Endothelial cell of umbilical vein (primary cell): ENCODE data around the gene PHEX. TPM values are rescaled to one million over a fixed set of nuclear protein-coding genes. Genes with fewer than 3 reads are reported as not detected.

ENCODE experiments used
- BruUV-seq: library from RNA; stranded (reverse); fragments of 400-500 nt; replicated peaks from 2 replicates; lab custom pipeline; 2021; lab: Mats Ljungman, UMichigan
- CTCF ChIA-PET: fragments of 300-600, 350-600 bp; sonication (Branson Sonifier 250); formaldehyde crosslinking; loops from one replicate; lab custom pipeline; 2021; ENCODE audit warnings: antibody characterized with exemption, inconsistent platforms; lab: Charles Lee
- POLR2A ChIA-PET: fragments of 300-600, 350-600 bp; sonication (Branson Sonifier 250); formaldehyde crosslinking; loops from one replicate; lab custom pipeline; 2021; ENCODE audit warnings: antibody characterized with exemption, inconsistent platforms; lab: Charles Lee
- DNase-seq: peaks from one replicate; pipeline ENCODE4 v3.0.0-alpha.2; 2011; ENCODE audit warnings: low read depth, low spot score
- FAIRE-seq: peaks from 2 replicates; lab custom pipeline; 2011; peaks lifted over from hg19 to GRCh38; lab: Jason Lieb, UNC
- H2AFZ ChIP-seq: 2 replicates; pipeline ENCODE4 v1.6.0; 2012; ENCODE audit warnings: low read depth, low read length, control low read depth, inconsistent platforms
- H3K27ac ChIP-seq: 2 replicates; pipeline ENCODE4 v1.5.1; 2011; ENCODE audit warnings: low read depth, mild to moderate bottlenecking, control low read depth, low read length, moderate library complexity; ENCODE audit not compliant: insufficient read depth
- H3K27me3 ChIP-seq, 2 experiments: 2 replicates each; pipeline versions ENCODE4 v1.6.0 to v1.6.1; 2011; ENCODE audit warnings: low read length in 2 of 2, mixed read lengths in 1 of 2; ENCODE audit not compliant: control insufficient read depth in 2 of 2, insufficient read depth in 2 of 2
- H3K36me3 ChIP-seq, 2 experiments: 2 replicates in 1 of 2; 3 replicates in 1 of 2; pipeline ENCODE4 v1.5.1; 2011; ENCODE audit warnings: low read length in 2 of 2, mild to moderate bottlenecking in 1 of 2, moderate library complexity in 1 of 2; ENCODE audit not compliant: control insufficient read depth in 2 of 2, insufficient read depth in 2 of 2; ENCODE audit errors: extremely low read depth in 1 of 2
- H3K4me1 ChIP-seq: 3 replicates; pipeline ENCODE4 v1.5.1; 2011; ENCODE audit warnings: mild to moderate bottlenecking, low read length; ENCODE audit not compliant: control insufficient read depth, insufficient read depth; ENCODE audit errors: extremely low read depth
- H3K4me2 ChIP-seq: 2 replicates; pipeline ENCODE4 v1.6.1; 2011; ENCODE audit warnings: low read length, control low read depth, mixed read lengths; ENCODE audit not compliant: insufficient read depth
- H3K4me3 ChIP-seq, 3 experiments: fragments of 200-600 bp in 1 of 3; sonication (generic), shearing (Covaris generic) in 1 of 3; replicated peaks in 1 of 3; 2 replicates each; pipeline ENCODE4 v1.5.1; 2011 to 2016; ENCODE audit warnings: control low read depth in 3 of 3, low read length in 3 of 3, mild to moderate bottlenecking in 2 of 3, inconsistent platforms in 1 of 3, low read depth in 1 of 3, moderate library complexity in 1 of 3; ENCODE audit not compliant: insufficient read depth in 1 of 3
- H3K79me2 ChIP-seq: 2 replicates; pipeline ENCODE4 v1.6.0; 2012; ENCODE audit warnings: low read length, inconsistent platforms; ENCODE audit not compliant: control insufficient read depth, insufficient read depth
- H3K9ac ChIP-seq: replicated peaks from 2 replicates; pipeline ENCODE3; 2011; ENCODE audit warnings: low read length, control low read depth; ENCODE audit not compliant: insufficient read depth; ENCODE audit errors: extremely low read depth
- H3K9me1 ChIP-seq: replicated peaks from 3 replicates; pipeline ENCODE4 v1.6.0; 2011; ENCODE audit warnings: mild to moderate bottlenecking, low read length; ENCODE audit not compliant: control insufficient read depth, insufficient read depth; ENCODE audit errors: extremely low read depth
- H3K9me3 ChIP-seq: replicated peaks from 2 replicates; pipeline ENCODE4 v1.5.1; 2012; ENCODE audit warnings: low read length, inconsistent platforms; ENCODE audit not compliant: control insufficient read depth, insufficient read depth
- H4K20me1 ChIP-seq: replicated peaks from 2 replicates; pipeline ENCODE3; 2011; ENCODE audit warnings: mild to moderate bottlenecking, low read length; ENCODE audit not compliant: control insufficient read depth, insufficient read depth; ENCODE audit errors: extremely low read depth
- EZH2 ChIP-seq: IDR thresholded peaks from 2 replicates; pipeline ENCODE4 v1.6.1; 2012; ENCODE audit warnings: borderline replicate concordance, low read depth, mild to moderate bottlenecking, moderate library complexity, low read length, inconsistent platforms; ENCODE audit not compliant: severe bottlenecking
- FOS ChIP-seq: IDR thresholded peaks from 2 replicates; pipeline ENCODE4 v1.6.1; 2011; ENCODE audit warnings: mild to moderate bottlenecking, low read length, moderate library complexity, borderline replicate concordance; ENCODE audit not compliant: insufficient read depth
- JUN ChIP-seq: IDR thresholded peaks from 2 replicates; pipeline ENCODE4 v1.6.1; 2011; ENCODE audit warnings: borderline replicate concordance, low read depth; ENCODE audit not compliant: insufficient read length, insufficient read depth
- MYC ChIP-seq: IDR thresholded peaks from one replicate; pipeline ENCODE4 v1.6.1; 2011; ENCODE audit warnings: mild to moderate bottlenecking, low read depth, low read length
- POLR2A ChIP-seq: IDR thresholded peaks from 2 replicates; pipeline ENCODE4 v1.6.1; 2012; ENCODE audit warnings: low read depth, mild to moderate bottlenecking, control low read depth, low read length
- POLR2AphosphoS5 ChIP-seq: IDR thresholded peaks from 2 replicates; pipeline ENCODE4 v1.6.1; 2012; ENCODE audit warnings: low read depth, mild to moderate bottlenecking, control low read depth, low read length, moderate library complexity; ENCODE audit not compliant: insufficient read depth
- dilution Hi-C: fragments of 300-500 bp; cut with MboI; formaldehyde crosslinking; loops from one replicate; pipeline ENCODE4 v1.15.0; 2019; ENCODE audit warnings: low sequenced_read_pairs; ENCODE audit not compliant: extremely low pct_ligation_motif_present
- intact Hi-C: fragments of 100-400 bp; cut with micrococcal nuclease; formaldehyde crosslinking; loops from one replicate; pipeline ENCODE4 v1.10.0; 2022
- polyA plus RNA-seq, 4 experiments: library from polyadenylated mRNA; depleted of rRNA in 3 of 4; stranded (reverse) in 3 of 4; unstranded in 1 of 4; fragments of >200 nt; gene quantifications; 2 replicates each; pipeline versions ENCODE4 v1.2.1 to v1.2.3, GENCODE V29; 2011 to 2012; ENCODE audit warnings: missing spikeins in 1 of 4
- total RNA-seq: library from RNA; stranded (reverse); gene quantifications from 2 replicates; pipeline ENCODE4 v1.2.3, GENCODE V29; 2021
- TF ChIP-seq, protein P1 (sequence below), 2 donors: IDR thresholded peaks; 1 replicate in 1 of 2; 2 replicates in 1 of 2; pipeline ENCODE4 v1.5.1; 2011; ENCODE audit warnings: low read length in 2 of 2, mild to moderate bottlenecking in 2 of 2, moderate library complexity in 2 of 2, control low read depth in 1 of 2, inconsistent platforms in 1 of 2, low read depth in 1 of 2; ENCODE audit not compliant: insufficient read depth in 1 of 2; ENCODE audit errors: extremely low read depth in 1 of 2

The PHEX gene
- total and polyA plus RNA-seq, 2 donors (not counting 3 experiments of a cell fraction or from before 2014, with no cell fraction given), result 0.07 to 0.44 TPM

DNA sequence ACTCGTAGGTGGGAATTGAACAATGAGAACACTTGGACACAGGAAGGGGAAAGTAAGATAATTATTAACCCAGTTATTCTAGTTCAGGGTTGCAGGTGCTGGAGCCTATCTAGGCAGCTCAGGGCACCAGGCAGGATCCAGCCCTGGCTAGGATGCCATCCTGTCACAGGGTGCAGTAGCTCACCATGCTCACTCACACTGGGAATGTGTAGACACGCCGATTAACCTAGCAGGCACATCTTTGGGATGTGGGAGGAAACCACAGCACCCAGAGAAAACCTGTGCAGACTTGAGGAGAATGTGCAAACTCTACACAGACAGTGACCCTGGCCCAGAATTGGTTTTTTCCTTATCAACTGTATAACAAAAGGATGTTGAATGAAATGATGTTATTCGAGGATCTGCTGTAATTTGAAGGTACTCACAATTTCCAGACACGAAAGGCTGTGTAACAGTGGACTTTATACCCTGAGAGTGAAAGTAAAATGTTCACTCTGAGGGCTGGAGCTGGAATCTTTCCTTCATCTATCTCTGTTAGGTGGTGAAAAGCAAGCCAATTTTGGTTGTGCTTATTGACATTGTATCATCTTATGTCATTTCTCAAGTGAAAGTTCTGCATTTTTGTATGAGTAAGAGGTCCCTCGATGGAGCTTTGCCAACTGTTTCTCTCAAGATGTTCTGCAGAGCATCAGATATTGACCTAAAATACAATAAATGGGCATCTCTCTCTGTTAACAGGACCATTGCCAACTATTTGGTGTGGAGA is 78.8 kb downstream of the PHEX start:
- H2AFZ ChIP-seq, result no peak overlapping the region
- BruUV-seq, result no TSS peak
- ChIA-PET CTCF (no interaction called here), POLR2A (no interaction called here)
- intact Hi-C loops (no loop called here), dilution Hi-C loops (no loop called here)
- no peaks in the 10 kb centered on the region for H3K4me1 ChIP-seq
- no peak for TF ChIP-seq EZH2
- no peak for TF ChIP-seq JUN
- TF ChIP-seq MYC, result no peak
- TF ChIP-seq POLR2AphosphoS5, result no peak
- TF ChIP-seq POLR2A, result no peak
- no peaks in the 10 kb centered on the region for H3K79me2 ChIP-seq
- H3K27me3 ChIP-seq, result no peaks in the 10 kb centered on the region
- no peaks in the 10 kb centered on the region for H3K9me1 ChIP-seq
- H3K27ac ChIP-seq, result no peak overlapping the region
- H4K20me1 ChIP-seq, result no peaks in the 10 kb centered on the region
- H3K9ac ChIP-seq, result no peak overlapping the region
- H3K4me3 ChIP-seq, result no peak overlapping the region
- no peak for FAIRE-seq
- H3K9me3 ChIP-seq, result no peaks in the 10 kb centered on the region
- H3K36me3 ChIP-seq, result no peaks in the 10 kb centered on the region
- no peak for DNase-seq
- H3K4me2 ChIP-seq, result no peak overlapping the region

DNA sequence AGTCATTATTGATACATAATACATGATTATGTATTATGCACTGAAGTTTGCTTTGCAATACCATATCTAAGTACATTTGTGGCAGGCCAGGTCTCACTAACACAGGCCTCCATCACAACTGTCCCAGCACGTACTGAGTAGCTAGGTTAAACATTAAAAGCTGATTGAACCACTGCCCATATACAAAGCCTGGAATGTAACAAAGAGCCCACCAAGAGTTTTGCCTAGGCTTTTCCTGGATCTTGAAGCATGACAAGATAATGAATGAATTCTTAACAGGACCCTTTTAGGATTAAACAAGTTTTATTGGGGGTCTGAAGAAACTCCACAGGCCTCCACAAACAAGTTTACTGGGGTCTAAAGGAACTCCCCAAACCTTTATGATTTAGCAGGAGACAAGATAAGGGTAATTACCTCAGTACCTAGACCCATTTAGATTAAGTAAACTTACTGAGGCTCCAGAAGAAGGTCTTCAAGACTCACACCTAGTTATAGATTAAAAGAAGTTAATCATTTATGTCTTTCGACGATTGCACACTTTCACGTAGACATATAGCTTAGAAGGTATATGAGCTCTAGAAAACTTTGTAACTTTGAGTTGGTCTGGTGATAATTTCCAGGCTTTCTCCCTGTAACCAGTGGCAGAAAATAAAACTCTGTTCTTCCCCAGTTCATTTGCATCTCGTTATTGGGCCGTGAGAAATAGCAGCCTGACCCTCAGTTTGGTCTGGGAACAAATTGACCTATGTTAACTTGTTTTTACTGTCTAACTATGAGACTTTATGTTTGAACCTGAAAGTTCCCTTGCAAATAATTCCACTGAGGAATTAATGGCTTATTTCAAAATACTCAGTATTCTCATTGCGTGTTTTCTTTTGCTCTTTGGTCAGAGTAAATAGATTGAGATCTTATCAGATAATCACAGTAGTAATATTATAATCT is 84.8 kb downstream of the PHEX start:
- dilution Hi-C loops (no loop called here), intact Hi-C loops (no loop called here)
- TF ChIP-seq POLR2A (no peak), FOS (no peak), MYC (no peak), EZH2 (no peak), JUN (no peak)
- TF ChIP-seq, protein P1, sequence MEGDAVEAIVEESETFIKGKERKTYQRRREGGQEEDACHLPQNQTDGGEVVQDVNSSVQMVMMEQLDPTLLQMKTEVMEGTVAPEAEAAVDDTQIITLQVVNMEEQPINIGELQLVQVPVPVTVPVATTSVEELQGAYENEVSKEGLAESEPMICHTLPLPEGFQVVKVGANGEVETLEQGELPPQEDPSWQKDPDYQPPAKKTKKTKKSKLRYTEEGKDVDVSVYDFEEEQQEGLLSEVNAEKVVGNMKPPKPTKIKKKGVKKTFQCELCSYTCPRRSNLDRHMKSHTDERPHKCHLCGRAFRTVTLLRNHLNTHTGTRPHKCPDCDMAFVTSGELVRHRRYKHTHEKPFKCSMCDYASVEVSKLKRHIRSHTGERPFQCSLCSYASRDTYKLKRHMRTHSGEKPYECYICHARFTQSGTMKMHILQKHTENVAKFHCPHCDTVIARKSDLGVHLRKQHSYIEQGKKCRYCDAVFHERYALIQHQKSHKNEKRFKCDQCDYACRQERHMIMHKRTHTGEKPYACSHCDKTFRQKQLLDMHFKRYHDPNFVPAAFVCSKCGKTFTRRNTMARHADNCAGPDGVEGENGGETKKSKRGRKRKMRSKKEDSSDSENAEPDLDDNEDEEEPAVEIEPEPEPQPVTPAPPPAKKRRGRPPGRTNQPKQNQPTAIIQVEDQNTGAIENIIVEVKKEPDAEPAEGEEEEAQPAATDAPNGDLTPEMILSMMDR (IDR thresholded peaks at IDR 0.05; ENCODE audit: extremely low read depth in 1 of 2, insufficient read depth in 1 of 2, low read depth in 1 of 2, low read length in 2 of 2), result no peak
- H3K4me3 ChIP-seq, result no peak overlapping the region
- H4K20me1 ChIP-seq, result no peaks in the 10 kb centered on the region
- no peak overlapping the region for H3K27ac ChIP-seq
- H3K9ac ChIP-seq, result no peak overlapping the region
- no peaks in the 10 kb centered on the region for H3K9me3 ChIP-seq
- H3K79me2 ChIP-seq, result no peaks in the 10 kb centered on the region
- H3K4me1 ChIP-seq, result no peaks in the 10 kb centered on the region
- POLR2A ChIA-PET, result no interaction called here
- no peaks in the 10 kb centered on the region for H3K27me3 ChIP-seq
- H2AFZ ChIP-seq, result no peak overlapping the region
- H3K36me3 ChIP-seq, result no peaks in the 10 kb centered on the region
- H3K4me2 ChIP-seq, result no peak overlapping the region
- CTCF ChIA-PET, result no interaction called here
- FAIRE-seq (no peak), DNase-seq (no peak)
- no peaks in the 10 kb centered on the region for H3K9me1 ChIP-seq
- no TSS peak for BruUV-seq
